Measurements from ENCODE around the gene ETV3.

Gene ETV3

GRCh38 chr1:157162345-157162744 lies 24.1 kb upstream of the ETV3 start:
- DNase-seq (ENCODE audit: low read depth in 2 of 3, low spot score in 2 of 3), result no peak

- DNase-seq (ENCODE audit: low read depth in 2 of 3, low spot score in 2 of 3), result no peak
Measured at GRCh38 chr1:157161901-157162300, 23.7 kb upstream of the ETV3 start.

- no peak for DNase-seq (ENCODE audit: low read depth in 2 of 3, low spot score in 2 of 3)
Measured at GRCh38 chr1:157158967-157159366, 20.8 kb upstream of the ETV3 start.

DNA sequence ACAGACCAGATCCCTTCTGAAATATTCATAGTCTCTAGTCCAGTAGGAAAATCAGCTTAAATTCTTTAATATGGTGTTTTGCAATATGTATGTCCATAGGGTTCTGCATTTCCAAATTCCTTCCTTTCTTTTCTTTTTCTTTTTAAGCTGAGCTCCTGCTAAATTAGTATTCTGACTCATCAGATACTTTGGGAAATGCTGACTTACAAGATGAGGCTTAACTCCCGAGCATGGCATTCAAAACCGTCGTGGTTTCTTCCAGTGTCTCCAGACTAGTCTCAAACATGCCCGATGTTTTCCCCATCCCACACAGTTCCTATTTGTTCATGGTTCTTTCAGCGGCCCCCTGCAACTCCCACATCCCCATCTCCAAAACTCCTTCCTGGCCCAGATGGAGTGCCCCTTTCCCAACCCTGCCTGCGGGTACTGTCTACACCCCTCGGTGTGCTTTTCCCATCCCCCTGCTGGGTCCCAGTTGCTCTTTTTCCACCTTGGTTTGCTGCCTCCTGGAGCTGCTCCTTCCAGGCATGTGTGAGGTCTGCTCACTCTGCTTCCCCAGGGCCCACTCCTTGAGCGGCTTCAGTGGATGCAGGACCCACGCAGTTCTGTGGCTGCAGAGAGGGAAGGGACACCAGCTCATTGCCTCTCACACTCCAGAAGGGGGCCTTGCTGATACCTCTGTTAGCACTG lies 19.5 kb upstream of the ETV3 start:
- no peak for DNase-seq (ENCODE audit: low read depth in 2 of 3, low spot score in 2 of 3)

GRCh38 chr1:157156058-157156541 lies 17.9 kb upstream of the ETV3 start:
- DNase-seq (ENCODE audit: low read depth in 2 of 3, low spot score in 2 of 3), result peak; percentile 50 to 87 (median 76)

DNA sequence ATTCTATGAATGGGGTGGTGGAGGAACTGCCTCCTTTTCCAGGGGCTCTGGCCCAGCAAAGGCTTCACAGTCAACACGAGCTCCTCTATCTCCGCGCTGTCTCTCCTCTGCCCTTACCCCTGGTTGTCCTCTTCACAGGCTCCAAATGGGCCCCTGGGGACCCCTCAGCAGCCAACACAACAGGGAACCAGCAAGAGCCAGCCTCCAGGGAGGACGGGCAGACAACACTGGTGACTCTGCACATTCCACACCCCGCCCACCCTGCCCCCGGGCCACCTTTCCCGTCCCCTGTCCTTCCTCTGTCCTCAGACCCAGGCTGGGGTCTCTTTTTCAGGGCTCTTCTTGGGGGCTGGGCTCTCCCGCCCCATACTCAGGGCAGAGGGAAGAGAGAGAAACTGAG lies 17.5 kb upstream of the ETV3 start:
- DNase-seq (ENCODE audit: low read depth in 2 of 3, low spot score in 2 of 3), result no peak

- DNase-seq (ENCODE audit: low read depth in 2 of 3, low spot score in 2 of 3), result no peak
Measured at GRCh38 chr1:157154940-157155514, 16.8 kb upstream of the ETV3 start.

DNA sequence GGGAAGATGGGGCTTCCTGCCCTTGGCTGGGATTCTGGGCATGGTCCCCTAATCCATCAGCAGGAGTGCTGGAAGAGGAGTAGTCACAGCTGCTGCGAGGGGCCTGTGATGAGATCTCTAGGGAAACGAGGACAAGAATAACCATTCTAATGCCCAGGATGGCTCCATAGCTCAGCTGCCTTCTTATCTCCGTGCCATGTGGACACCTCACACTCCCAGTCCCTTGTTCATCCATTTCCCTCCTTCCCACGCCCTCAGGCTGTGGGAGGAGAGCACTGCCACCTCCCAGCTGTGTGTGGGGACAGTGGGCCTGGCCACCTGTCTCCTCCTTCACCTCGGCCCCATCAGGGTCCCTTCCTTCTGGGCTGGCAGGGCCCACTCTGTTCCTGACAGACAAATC lies 16.1 kb upstream of the ETV3 start:
- DNase-seq (ENCODE audit: low read depth in 2 of 3, low spot score in 2 of 3), result no peak

- no peak for DNase-seq (ENCODE audit: low read depth in 2 of 3, low spot score in 2 of 3)
Measured at GRCh38 chr1:157153746-157154145, 15.6 kb upstream of the ETV3 start.

GRCh38 chr1:157152510-157152909 lies 14.3 kb upstream of the ETV3 start:
- no peak for DNase-seq (ENCODE audit: low read depth in 2 of 3, low spot score in 2 of 3)

DNA sequence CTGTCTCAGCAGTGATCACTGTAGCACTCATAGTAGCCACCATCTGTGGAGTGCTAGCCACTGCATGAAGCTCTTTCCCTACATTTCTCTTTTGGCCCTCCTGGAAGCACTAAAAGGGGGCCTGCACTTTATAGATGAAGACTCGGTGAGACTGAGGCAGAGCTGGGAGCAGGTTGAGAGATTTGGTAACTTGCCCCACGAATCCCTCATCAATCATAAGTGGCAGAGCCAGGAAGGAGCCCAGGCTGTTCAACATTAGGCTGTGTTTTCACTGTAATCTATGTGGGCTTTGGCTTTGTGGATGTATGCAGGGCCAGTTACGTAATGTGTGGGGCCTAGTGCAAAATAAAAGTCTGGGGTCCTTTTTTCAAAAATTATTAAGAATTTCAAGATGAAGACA lies 13.3 kb upstream of the ETV3 start:
- DNase-seq (ENCODE audit: low read depth in 2 of 3, low spot score in 2 of 3), result no peak

- no peak for DNase-seq (ENCODE audit: low read depth in 2 of 3, low spot score in 2 of 3)
Measured at GRCh38 chr1:157151073-157151472, 12.9 kb upstream of the ETV3 start.

DNA sequence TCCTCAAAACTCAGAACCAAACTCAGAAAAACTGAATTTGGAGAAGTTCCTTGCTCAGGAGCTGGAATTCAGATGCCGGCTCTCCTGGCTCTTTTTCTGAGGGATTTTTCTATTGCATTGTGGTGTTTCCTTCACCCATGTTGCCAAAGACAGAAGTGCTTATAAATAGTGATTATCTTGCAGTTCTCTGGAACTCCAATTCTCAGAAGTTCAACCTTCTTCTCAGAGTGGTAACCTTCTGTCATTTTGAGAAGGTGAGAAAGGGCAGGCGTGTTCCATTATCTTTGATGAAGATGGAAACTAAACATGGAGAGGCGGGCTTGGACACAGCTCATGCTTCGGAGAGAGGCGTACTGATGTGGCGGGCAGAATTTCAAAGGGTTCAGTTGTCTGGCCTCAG lies 12.4 kb upstream of the ETV3 start:
- DNase-seq (ENCODE audit: low read depth in 2 of 3, low spot score in 2 of 3), result no peak

- no peak for DNase-seq (ENCODE audit: low read depth in 2 of 3, low spot score in 2 of 3)
Measured at GRCh38 chr1:157147906-157148700, 9.9 kb upstream of the ETV3 start.

GRCh38 chr1:157147037-157147436 lies 8.8 kb upstream of the ETV3 start:
- no peak for DNase-seq (ENCODE audit: low read depth in 2 of 3, low spot score in 2 of 3)

GRCh38 chr1:157146244-157146643 lies 8.0 kb upstream of the ETV3 start:
- no peak for DNase-seq (ENCODE audit: low read depth in 2 of 3, low spot score in 2 of 3)

GRCh38 chr1:157145076-157145475 lies 6.9 kb upstream of the ETV3 start:
- no peak for DNase-seq (ENCODE audit: low read depth in 2 of 3, low spot score in 2 of 3)

GRCh38 chr1:157144509-157144908 lies 6.3 kb upstream of the ETV3 start:
- no peak for DNase-seq (ENCODE audit: low read depth in 2 of 3, low spot score in 2 of 3)

GRCh38 chr1:157142765-157143423 lies 4.7 kb upstream of the ETV3 start:
- no peak for DNase-seq (ENCODE audit: low read depth in 2 of 3, low spot score in 2 of 3)

DNA sequence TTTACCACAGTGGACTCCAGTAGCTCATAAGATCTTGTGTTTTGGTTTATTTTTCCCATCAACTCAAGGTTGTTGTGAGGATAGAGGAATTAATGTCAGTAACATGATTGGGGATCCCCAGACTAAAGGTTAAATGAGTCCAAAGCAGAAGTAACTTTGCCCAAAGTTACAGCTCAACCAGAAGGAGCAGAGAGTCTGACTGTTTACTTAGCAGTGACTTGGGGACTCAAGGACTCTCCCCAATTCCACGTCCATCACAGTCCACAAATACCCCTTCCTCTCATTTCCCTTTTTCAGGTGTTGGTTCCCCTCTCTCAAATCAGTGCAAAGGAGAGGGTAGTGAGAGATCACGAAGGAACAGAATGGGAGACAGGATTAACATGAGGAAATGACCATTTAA lies 4.0 kb upstream of the ETV3 start:
- DNase-seq (ENCODE audit: low read depth in 2 of 3, low spot score in 2 of 3), result no peak

DNA sequence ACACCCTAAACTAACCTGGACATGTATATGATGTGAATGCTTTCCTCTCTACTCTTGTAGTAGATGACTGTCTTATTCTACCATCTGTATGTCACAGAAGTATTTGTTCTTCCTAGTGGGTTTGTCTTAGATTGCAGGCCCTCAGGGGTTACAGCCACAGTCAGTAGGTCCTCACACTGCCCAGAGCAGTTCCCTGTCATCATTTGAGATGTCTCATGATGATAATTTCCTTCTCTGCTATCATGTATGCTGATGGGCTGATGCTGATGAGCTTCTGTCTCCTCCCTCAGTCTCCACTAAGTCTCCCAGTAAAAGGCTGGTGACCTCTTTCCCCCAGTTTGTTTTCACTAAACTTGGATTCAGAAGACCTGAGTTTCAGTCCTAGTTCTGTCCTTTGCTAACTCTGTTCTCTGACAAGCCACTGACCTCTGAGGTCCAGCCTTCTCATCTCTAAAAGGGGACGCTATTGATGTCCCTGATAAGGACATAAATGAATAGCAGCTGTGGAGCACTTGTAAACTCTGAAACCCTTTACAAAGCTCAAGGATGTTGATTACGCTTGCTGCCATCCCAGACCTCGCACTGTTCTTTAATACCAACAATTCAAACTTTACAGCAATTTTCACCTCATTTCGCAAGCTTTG lies 3.1 kb upstream of the ETV3 start:
- DNase-seq (ENCODE audit: low read depth in 2 of 3, low spot score in 2 of 3), result no peak

All from activated CD8-positive, alpha-beta memory T cell treated with anti-CD3 and anti-CD28 coated beads for 48 hours (primary cell).